ENCODE data around the gene GCG.

The GCG gene

DNA sequence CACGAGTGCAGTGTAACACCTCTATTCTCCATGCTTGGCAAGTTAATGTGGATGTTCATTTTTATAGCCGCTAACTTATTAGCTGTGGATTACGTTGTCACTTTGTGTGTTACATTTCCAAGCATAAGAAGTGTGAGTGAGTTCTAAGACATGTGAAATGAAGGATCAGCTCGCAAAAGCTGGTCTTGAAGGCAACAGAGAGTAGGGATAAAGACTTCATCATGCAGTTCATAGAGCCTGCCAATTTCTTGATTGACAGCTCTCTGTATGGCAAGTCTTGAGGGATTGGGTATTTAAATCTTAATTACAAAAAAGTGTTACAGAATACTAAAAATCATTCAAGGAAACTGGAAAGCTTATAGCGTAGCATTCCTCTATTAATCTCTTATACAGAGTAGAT, 52.2 kb downstream of the GCG start:
- DNase-seq (ENCODE audit: low spot score), result no peak

Measured in pons (tissue), 1 donor.